NCI-H2227 (cell line): ENCODE measurements around the gene AMN.

Experiments used
- DNase-seq: peaks from one replicate; lab custom pipeline; 2025; ENCODE audit not compliant: unreplicated experiment; lab: John Stamatoyannopoulos, UW

Gene AMN

DNA sequence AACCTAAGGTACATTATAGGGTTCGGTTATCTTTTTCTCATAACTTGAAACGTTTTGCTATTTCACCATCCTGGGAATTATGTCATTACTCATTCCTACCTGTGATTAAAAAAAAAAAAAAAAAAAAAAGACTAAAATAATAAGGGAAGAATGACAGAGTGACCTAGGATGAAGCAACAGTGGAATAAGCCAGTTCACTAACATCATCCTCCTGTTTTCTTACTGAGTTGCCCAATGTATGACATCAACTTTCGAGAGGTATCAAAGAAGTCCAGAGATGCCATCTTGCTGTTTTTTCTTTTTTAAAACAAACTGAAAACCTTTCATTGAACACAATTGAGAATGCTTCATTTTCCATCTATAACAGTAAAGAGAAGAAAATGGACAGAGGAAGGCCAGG, 42.8 kb downstream of the AMN start:
- DNase-seq = no peak

- DNase-seq = no peak
These were observed 43.6 kb downstream of the AMN start for GRCh38 chr14:102965971-102966655.

DNA sequence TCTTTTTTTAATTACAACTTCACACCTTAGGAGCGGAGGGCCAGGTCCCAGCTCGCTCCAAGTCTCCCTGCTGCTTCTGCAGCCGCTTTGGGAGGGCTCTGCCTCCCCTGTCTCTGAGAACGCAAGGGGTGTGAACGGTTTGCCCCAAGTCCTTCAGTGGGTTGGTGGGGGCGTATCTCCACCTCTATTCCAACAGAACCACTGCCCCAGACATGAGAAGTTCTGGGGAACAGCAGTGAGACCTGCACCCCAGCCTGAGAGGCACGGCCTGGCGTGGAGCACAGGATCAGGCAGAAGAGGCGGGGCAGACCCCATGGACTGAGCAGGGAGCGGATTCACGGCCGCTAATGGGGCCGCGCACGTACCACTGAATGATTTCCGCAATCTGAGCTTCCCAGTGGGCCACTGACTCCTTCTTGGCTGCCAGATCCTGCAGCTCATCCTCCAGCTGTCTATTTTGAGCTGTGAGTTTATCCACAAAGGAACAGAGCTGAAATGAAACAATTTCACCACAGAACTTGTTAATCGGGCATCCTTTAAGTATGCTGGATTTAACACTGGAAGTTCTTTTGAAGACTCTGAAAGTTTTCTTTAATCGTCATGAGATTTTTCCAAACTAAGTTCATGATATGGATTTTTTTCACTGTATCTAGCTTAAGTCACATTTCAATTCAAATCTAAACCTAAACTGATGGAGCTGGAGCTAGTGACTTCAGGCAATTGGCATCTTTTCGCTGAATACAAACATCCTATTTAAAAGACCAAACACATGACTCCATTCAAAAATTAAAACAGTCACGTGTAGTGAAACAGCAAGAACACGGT, 44.4 kb downstream of the AMN start:
- no peak for DNase-seq

GRCh38 chr14:102967506-102967795, 45.0 kb downstream of the AMN start:
- DNase-seq = no peak

GRCh38 chr14:102968306-102968705, 45.8 kb downstream of the AMN start:
- no peak for DNase-seq

DNA sequence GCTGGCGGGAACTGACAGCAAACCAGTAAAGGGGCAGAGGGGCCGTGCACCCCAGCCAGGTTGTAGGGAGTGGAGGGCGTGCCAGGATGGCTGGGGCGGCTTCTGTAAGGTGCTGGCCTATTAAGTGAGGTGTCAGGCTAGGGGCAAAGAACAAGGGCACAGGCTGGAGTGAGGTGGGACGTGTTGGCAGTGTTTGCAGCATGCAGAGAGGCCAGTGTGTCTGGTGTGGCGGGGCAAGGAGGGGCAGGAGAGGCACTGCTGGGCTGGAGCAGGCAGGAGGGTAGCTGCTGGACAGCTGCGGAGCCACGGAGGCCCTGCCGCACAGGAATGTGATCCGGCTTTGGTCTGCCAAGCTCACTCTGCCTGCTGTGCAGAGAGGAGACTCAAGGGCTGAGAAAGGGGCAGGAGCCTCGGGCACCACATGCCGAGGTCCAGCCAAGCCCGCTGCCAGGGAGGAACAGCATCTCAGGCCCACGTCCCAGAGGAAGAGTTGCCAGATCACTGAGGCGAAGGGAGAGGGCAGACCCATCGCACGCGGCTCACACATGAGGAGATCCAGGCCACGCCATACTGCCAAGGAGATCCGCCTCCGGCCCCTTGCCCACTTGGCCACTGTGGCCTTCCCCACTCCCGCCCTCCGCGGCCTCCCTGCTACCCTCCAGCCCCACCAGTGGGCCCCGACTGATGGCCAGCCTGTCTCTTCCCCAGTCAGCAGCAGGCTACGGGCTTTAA, 46.8 kb downstream of the AMN start:
- no peak for DNase-seq

GRCh38 chr14:102969901-102970300, 47.4 kb downstream of the AMN start:
- DNase-seq = no peak

DNA sequence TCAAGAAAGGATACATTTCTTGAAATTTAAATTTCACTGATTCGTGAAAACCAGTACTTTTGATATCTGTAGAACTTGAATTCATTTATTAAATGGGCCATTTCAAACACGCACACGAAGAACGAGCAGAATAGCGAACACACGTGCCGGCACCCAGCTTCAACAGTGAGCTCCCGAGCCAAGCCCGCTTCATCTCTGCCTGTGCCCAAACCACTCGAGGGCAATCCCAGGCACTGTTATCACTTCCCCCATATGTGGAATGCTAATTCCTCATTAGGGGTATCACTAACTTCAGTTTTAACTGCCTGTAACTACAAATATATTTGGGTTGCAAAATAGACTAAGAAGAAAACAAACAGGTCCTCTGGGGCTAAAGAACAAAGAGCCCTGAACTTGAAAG, 48.0 kb downstream of the AMN start:
- DNase-seq = no peak

DNA sequence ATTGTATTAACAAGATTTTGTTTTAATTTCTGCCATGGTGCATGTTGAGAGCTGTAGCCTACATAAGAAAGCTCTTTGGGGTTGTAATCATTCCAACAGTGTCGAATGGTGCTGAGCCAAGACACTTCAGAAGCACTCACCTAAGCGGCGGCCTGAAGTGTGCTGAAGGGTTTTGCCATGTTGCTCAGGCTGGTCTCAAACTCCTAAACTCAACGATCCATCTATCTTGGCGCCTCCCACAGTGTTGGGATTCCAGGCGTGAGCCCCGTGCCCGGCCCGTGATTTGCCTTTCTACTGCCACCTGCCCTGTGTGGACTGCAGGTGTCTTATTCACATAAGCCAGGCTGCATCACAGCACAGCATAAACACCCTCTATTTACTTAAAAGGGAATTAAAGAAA, 48.9 kb downstream of the AMN start:
- no peak for DNase-seq

- DNase-seq = no peak
These were observed 49.6 kb downstream of the AMN start for GRCh38 chr14:102971836-102972606.

- DNase-seq = no peak
These were observed 51.3 kb downstream of the AMN start for GRCh38 chr14:102973706-102974285.

DNA sequence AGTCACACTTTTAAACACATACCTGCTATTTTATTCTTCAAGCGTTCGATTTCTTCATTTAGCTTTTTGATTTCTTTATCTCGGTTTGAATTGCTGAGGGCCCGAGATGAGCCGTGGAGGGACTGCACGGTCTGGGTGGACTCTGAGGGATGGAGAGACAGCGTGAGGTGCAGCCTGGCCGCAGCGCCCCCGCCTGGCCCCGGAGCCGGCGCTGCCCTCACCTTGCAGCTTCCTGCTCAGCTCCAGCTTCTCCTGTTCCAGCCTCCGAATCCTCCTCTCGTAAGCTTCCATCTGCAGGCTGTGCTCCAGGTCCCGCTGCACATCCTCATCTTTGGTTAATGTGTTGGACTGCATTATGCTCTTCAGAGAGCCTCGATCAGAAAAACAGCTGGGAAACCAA, 53.2 kb downstream of the AMN start:
- DNase-seq = no peak

- no peak for DNase-seq
These were observed 55.0 kb downstream of the AMN start for GRCh38 chr14:102977475-102977874.

- DNase-seq = no peak
These were observed 56.9 kb downstream of the AMN start for GRCh38 chr14:102979406-102979805.

- no peak for DNase-seq
These were observed 57.9 kb downstream of the AMN start for GRCh38 chr14:102980409-102980810.
